Measurements from ENCODE around the gene CNTNAP5.

The CNTNAP5 gene

GRCh38 chr2:124533226-124533954 is 508.3 kb downstream of the CNTNAP5 start:
- intact Hi-C loops (cut with DNase I) = no loop called here
- no peak for DNase-seq

DNA sequence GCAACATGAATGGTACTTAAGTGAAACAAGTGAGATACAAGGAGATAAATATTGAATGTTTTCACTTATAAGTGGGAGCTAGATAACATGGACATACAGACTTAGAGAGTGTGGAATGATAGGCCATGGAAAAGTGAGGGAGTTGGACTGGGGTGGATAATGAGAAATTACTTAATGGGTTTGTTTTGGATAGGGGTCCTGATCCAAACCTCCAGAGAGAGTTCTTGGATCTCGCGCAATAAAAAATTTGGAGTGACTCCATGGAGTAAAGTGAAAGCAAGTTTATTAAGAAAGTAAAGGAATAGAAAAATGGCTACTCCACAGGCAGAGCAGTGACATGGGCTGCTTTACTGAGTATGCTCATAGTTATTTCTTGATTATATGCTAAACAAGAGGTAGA is 508.9 kb downstream of the CNTNAP5 start:
- DNase-seq = no peak
- intact Hi-C loops (cut with DNase I) = no loop called here

DNA sequence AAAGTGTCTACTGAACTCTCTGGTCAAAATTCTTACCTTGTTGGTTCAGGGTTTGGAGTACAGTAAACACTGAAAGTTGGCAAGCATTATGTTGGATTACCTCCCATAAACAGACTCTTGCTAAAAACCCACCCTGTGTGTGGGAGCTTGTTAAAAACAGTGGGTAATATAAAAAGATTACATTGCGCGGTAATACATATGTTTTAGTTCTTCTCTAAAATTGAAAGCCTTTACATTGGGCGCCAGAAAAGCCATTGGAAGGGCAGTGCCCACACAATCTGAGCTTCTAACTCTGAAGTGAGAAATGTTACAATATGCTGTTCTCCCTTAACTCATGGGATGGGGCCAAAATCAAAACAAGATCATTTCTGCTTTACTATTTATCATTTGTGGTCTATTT is 510.7 kb downstream of the CNTNAP5 start:
- intact Hi-C loops (cut with DNase I) = no loop called here
- no peak for DNase-seq

DNA sequence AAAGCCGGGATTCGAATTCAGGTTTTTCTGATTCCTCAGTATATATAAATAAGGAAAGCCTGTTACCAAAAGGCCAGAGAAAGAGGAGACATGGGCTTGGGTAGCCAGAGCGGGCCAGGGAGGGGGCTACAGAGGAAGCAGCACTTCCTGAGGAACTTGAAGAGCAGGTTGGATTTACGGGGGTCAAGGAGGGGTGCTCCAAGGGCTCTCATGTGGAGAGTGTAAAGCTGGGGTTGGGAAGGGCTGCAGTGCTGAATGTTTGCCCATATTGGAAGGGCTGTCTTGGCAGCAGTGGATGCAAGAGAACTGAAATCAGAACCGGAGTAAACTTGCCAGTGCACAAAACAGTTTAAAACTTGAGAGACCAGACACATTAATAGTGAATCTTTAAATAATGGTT is 511.5 kb downstream of the CNTNAP5 start:
- DNase-seq = no peak
- intact Hi-C loops (cut with DNase I) = no loop called here

- intact Hi-C loops (cut with DNase I) = no loop called here
Measured at GRCh38 chr2:124538549-124538948, 513.5 kb downstream of the CNTNAP5 start.

DNA sequence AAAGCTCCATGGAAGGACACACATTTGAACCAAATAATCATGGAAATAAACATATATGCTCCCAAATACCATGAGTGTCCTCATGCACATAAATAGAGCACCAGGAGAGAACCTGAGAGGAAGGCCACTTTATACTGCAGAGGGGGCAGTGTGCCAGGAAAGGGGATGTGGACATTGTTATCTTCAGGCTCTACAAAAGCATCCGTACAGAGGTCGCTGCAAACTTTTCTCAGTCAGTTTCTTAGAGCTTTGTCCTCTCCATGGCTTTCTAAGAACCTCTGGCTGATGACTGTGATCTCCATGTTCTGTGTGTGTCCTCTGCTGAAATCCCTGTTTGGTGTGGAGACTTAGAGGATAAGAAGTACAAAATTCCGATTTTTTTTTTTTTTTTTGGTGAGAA is 515.7 kb downstream of the CNTNAP5 start:
- intact Hi-C loops (cut with DNase I) = no loop called here
- DNase-seq = no peak

More at GRCh38 chr2:124538549-124538948, 513.5 kb downstream of the CNTNAP5 start:
- DNase-seq = no peak

DNA sequence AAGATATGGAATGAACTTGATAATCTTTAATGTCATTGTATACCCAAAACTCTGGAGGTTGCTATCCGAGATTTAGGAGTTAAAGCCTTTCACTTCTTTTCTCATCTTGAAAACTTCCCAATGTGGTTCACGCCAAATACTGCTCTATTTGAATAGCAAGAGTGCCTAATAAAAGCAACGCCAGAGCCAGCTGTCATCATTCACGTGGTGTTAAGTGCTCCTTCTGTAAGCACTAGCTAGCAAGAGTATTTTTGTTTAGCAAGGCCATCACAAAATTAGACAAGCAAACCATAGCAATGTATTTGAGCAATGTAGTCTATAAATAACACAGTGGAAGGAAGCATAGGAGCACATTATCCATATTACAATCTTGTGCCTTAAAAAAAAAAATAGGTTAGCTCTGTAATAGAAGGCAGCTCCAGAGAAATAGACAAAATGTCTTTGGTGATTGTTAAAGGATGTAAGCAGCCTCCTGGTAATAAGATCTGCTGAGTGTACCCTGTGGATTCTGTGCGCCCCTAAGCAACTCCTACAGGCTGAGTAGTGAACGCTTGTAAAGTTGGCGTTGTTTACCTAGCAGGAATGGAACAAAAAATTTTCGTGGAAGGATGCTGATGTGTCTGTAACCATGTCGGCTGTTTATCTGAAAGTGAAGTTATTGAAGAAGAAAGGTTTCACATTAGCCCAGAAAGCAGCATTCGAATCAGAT is 518.0 kb downstream of the CNTNAP5 start:
- DNase-seq = no peak
- intact Hi-C loops (cut with DNase I) = no loop called here

DNA sequence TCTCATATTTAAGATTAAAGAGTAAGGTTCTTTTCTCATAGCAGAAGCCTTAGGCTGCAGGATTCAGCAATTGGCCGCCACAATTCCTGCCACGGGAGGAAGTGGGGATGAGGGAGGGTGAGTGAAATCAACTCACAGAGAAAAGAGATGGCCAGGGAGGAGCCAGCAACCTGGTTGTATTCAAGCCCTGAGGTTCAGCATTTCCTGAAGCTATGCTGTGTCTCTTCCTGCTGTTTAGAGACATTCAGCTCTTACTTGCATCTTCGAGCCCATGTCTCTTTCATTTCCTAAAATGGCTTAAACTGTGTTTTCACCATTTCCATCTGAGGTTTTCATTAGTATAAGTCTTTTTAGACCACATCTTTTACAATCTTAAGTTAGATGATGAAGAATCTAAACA is 522.6 kb downstream of the CNTNAP5 start:
- intact Hi-C loops (cut with DNase I) = no loop called here
- no peak for DNase-seq

DNA sequence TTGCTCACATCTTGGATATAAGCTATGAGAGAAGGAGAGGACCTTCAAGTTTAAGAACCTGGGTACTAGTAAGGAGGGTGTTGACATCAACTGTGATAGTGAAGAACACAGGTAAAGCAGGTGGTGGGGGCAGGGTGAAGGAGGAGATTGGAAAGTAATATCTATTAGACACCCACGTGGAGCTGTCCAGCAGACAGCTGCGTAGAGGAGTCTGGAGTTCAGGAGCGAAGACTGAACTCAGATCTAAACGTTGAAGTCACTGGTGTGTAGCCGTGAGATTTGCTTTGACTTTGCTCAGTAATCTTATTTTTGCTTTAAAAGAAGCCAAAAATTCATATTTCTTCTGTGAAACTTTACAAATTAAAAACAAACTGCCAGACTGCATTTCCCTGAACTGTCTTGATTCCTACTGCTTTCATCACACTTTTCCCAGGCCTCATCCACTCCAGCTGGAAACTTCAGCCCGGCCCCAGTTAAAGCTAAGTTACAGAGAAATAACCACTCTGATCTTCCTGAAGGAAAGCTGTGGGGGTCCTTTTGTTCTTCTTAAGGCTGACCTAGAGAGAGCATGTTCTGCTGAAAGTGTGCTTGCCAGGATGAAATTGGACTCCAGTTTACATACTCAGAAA is 533.3 kb downstream of the CNTNAP5 start:
- no peak for DNase-seq
- intact Hi-C loops (cut with DNase I) = no loop called here

- intact Hi-C loops (cut with DNase I) = no loop called here
- DNase-seq = no peak
Measured at GRCh38 chr2:124559236-124559635, 534.1 kb downstream of the CNTNAP5 start.

GRCh38 chr2:124560592-124561112 is 535.6 kb downstream of the CNTNAP5 start:
- no peak for DNase-seq
- intact Hi-C loops (cut with DNase I) = no loop called here

- DNase-seq = no peak
- intact Hi-C loops (cut with DNase I) = no loop called here
Measured at GRCh38 chr2:124561486-124561885, 536.4 kb downstream of the CNTNAP5 start.

- no peak for DNase-seq
- intact Hi-C loops (cut with DNase I) = no loop called here
Measured at GRCh38 chr2:124563426-124563825, 538.3 kb downstream of the CNTNAP5 start.

- intact Hi-C loops (cut with DNase I) = no loop called here
- no peak for DNase-seq
Measured at GRCh38 chr2:124566518-124566970, 541.5 kb downstream of the CNTNAP5 start.

DNA sequence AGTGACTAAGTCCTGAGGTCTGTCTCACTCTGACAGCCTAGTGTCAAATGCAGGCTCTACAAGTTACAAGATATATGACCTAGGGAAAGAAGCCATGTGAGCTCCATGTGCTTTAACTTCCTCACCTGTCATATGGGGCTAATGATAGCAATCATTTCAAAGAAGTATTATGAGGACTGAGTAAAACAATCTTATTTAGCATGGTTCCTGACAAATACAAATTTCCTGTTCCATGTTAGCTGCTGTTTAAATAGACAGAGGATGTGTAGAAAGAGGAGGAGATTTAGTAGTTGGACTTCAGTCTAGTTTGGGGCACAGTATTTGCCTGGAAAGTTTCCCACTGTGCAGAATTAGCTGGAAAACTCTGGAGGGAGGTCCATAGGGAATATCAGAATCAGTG is 545.8 kb downstream of the CNTNAP5 start:
- intact Hi-C loops (cut with DNase I) = no loop called here
- no peak for DNase-seq

DNA sequence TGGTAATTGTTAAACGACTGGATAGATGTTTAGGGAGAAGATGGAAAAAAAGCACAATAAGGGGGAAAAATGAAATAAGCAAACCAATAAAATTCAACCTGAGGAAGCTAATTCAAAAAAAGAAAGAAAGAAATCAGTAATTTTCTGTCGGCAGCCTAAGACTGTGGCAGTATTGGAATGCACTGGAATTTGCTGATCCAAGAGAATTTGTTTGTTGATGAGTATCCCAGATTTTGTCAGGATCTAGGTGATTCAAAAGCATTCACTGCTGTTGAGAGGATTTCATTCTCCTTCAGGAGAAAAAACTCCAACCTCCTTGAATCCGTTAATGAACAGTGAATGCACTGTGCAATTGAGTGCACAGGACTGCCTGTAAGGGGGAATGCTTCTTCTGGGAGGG is 546.7 kb downstream of the CNTNAP5 start:
- DNase-seq = no peak
- intact Hi-C loops (cut with DNase I) = no loop called here

GRCh38 chr2:124572934-124573634 is 548.0 kb downstream of the CNTNAP5 start:
- no peak for DNase-seq
- intact Hi-C loops (cut with DNase I) = no loop called here

- intact Hi-C loops (cut with DNase I) = no loop called here
- DNase-seq = no peak
Measured at GRCh38 chr2:124575497-124575896, 550.4 kb downstream of the CNTNAP5 start.

GRCh38 chr2:124580263-124580662 is 555.2 kb downstream of the CNTNAP5 start:
- DNase-seq = no peak
- intact Hi-C loops (cut with DNase I) = no loop called here

DNA sequence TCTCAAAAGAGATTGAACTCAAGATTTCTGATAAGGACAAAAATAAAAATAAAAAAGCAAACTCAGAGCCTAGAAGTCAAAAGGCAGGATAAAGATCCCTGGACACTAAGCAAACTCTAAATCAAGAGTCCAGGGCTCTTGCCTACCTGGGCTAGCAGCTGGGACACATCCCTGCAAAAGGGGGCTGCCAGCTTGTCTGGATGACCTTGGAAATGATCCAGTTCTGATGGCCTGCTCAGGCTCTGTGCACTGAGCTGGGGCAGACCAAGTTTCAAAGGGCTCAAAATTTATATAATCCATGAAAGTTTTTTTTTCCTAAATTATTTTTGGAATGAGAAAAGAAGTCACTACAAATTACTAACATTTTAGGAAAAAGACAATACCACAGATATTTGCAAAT is 557.3 kb downstream of the CNTNAP5 start:
- no peak for DNase-seq
- intact Hi-C loops (cut with DNase I) = no loop called here

DNA sequence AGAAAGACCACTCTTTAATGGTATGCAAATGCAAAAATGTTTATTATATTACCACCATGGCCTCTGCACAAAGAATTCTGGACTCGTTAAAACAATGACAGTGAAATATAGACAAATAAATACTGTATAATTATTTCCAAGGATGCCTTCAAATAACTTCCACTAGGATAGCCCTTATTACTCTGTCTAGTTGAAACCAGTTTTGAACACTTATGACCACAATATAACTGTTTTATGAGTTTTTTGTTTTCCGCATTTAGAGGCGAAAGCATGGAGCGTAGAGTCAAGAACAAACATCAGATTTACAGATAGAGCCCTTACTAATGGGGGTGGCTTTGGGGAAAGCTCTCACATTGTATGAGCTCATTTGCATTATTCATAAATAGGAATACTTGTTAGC is 559.5 kb downstream of the CNTNAP5 start:
- no peak for DNase-seq
- intact Hi-C loops (cut with DNase I) = no loop called here

All from posterior cingulate gyrus (tissue), 11 donors.